ENCODE data around the gene PHEX. TPM values are rescaled to one million over a fixed set of nuclear protein-coding genes. Genes with fewer than 3 reads are reported as not detected.
A peak's percentile ranks its signal among the peaks of the same experiment; 100 is the strongest.
"Not testable (repeated sequence)": the region's sequence is repeated elsewhere in the genome, so short reads cannot be mapped to it uniquely, and the experiment has no call there.

PHEX gene
- total RNA-seq, 1 donor from 2014 or later, result 0.93 TPM

GRCh38 chrX:22273714-22274317 lies 241.7 kb downstream of the PHEX start:
- intact Hi-C loops (cut with DNase I), result no loop called here
- no peak for TF ChIP-seq CTCF (IDR thresholded peaks at IDR 0.05)

GRCh38 chrX:22276781-22277180 lies 244.7 kb downstream of the PHEX start:
- DNase-seq, result no peak
- ATAC-seq, result no peak
- H3K4me3 ChIP-seq, result no peak overlapping the region
- TF ChIP-seq CTCF (IDR thresholded peaks at IDR 0.05), result no peak
- no peaks in the 10 kb centered on the region for H3K27me3 ChIP-seq
- intact Hi-C loops (cut with DNase I), result no loop called here
- no peaks in the 10 kb centered on the region for H3K9me3 ChIP-seq
- no peaks in the 10 kb centered on the region for H3K4me1 ChIP-seq
- no peaks in the 10 kb centered on the region for H3K36me3 ChIP-seq
- no peak overlapping the region for H3K27ac ChIP-seq

More at GRCh38 chrX:22273714-22274317, 241.7 kb downstream of the PHEX start:
- Histone ChIP-seq H3K27me3 (no peaks in the 10 kb centered on the region), H3K27ac (no peak overlapping the region), H3K4me3 (no peak overlapping the region), H3K4me1 (no peaks in the 10 kb centered on the region), H3K9me3 (no peaks in the 10 kb centered on the region), H3K36me3 (no peaks in the 10 kb centered on the region)
- no peak for ATAC-seq
- DNase-seq, result no peak

- no peak for ATAC-seq
Observed at GRCh38 chrX:22278375-22278774, 246.2 kb downstream of the PHEX start.

GRCh38 chrX:22289209-22289608 lies 257.1 kb downstream of the PHEX start:
- H3K27me3 ChIP-seq; ATAC-seq; H3K4me1 ChIP-seq; H3K27ac ChIP-seq; H3K4me3 ChIP-seq; H3K36me3 ChIP-seq; DNase-seq; intact Hi-C loops (cut with DNase I); H3K9me3 ChIP-seq: not testable (repeated sequence)

More at GRCh38 chrX:22278375-22278774, 246.2 kb downstream of the PHEX start:
- Histone ChIP-seq H3K4me3 (no peak overlapping the region), H3K36me3 (no peaks in the 10 kb centered on the region), H3K27me3 (no peaks in the 10 kb centered on the region), H3K9me3 (no peaks in the 10 kb centered on the region), H3K4me1 (no peaks in the 10 kb centered on the region), H3K27ac (no peak overlapping the region)
- intact Hi-C loops (cut with DNase I), result no loop called here
- DNase-seq, result no peak
- no peak for TF ChIP-seq CTCF (IDR thresholded peaks at IDR 0.05)

GRCh38 chrX:22296871-22297270 lies 264.7 kb downstream of the PHEX start:
- TF ChIP-seq CTCF (IDR thresholded peaks at IDR 0.05), result no peak
- no peaks in the 10 kb centered on the region for H3K36me3 ChIP-seq
- H3K27ac ChIP-seq, result no peak overlapping the region
- H3K9me3 ChIP-seq, result no peaks in the 10 kb centered on the region
- intact Hi-C loops (cut with DNase I), result no loop called here
- no peak for ATAC-seq
- no peaks in the 10 kb centered on the region for H3K4me1 ChIP-seq
- H3K27me3 ChIP-seq, result no peaks in the 10 kb centered on the region
- H3K4me3 ChIP-seq, result no peak overlapping the region
- DNase-seq, result no peak

GRCh38 chrX:22300130-22300529 lies 268.0 kb downstream of the PHEX start:
- Histone ChIP-seq H3K27ac (no peak overlapping the region), H3K9me3 (no peaks in the 10 kb centered on the region), H3K4me3 (no peak overlapping the region), H3K4me1 (no peaks in the 10 kb centered on the region), H3K36me3 (no peaks in the 10 kb centered on the region), H3K27me3 (no peaks in the 10 kb centered on the region)
- no peak for TF ChIP-seq CTCF (IDR thresholded peaks at IDR 0.05)
- ATAC-seq (peak; percentile 80), DNase-seq (no peak)
- intact Hi-C loops (cut with DNase I), result no loop called here

Other genes with a start within 250 kb of the PHEX start
- 12.6 TPM for gene MBTPS2, start 192.7 kb upstream of the PHEX start, total RNA-seq
- gene YY2, start 176.3 kb upstream of the PHEX start, total RNA-seq, result 1.5 TPM
- gene SMS, start 91.6 kb upstream of the PHEX start, total RNA-seq, result 53.4 TPM
- gene CBLL2, start 240.6 kb downstream of the PHEX start, total RNA-seq, result not detected

Data from upper lobe of right lung (tissue), 1 donor.